Omental fat pad (tissue), 4 donors: Measurements from ENCODE around the gene PEDS1. TPM values are rescaled to one million over a fixed set of nuclear protein-coding genes. Genes with fewer than 3 reads are reported as not detected.
A peak's percentile ranks its signal among the peaks of the same experiment; 100 is the strongest.
"Not testable (repeated sequence)": the region's sequence is repeated elsewhere in the genome, so short reads cannot be mapped to it uniquely, and the experiment has no call there.

Experiments
- ATAC-seq: fragments of 150-250 bp; one replicate; pipeline ENCODE4 v1.9.1; 2016; ENCODE audit warnings: mild to moderate bottlenecking, moderate library complexity; ENCODE audit not compliant: low FRiP score
- DNase-seq: peaks from one replicate; pipeline ENCODE4 v3.0.0-alpha.2; 2019; ENCODE audit warnings: low spot score
- CTCF ChIP-seq, 3 donors: fragments of 450-650 bp; IDR thresholded peaks; one replicate each; pipeline ENCODE4 v1.5.1; 2016 to 2017; ENCODE audit warnings: antibody characterized with exemption in 3 of 3, mild to moderate bottlenecking in 3 of 3, moderate library complexity in 2 of 3
- total RNA-seq, 4 donors: library from RNA; depleted of rRNA; stranded (reverse); fragments of >200 nt; gene quantifications; one replicate each; pipeline ENCODE4 v1.1.0, GENCODE V29; 2016

PEDS1 gene
- total RNA-seq, result 10 to 100 TPM; 20.8 to 61.5 (median 29.0) TPM

GRCh38 chr20:50153500-50154377 is at the start of gene PEDS1:
Gene PEDS1, minus strand, starts transcription at chr20:50153723. Its CDS starts 86 bp downstream, at chr20:50153637.
- DNase-seq, result no peak
- ATAC-seq, result peak; percentile 95
- no peak for TF ChIP-seq CTCF (IDR thresholded peaks at IDR 0.05)

GRCh38 chr20:50202677-50203076 is 49.2 kb upstream of the PEDS1 start:
- ATAC-seq, result no peak
- DNase-seq, result no peak
- TF ChIP-seq CTCF (IDR thresholded peaks at IDR 0.05), result no peak

GRCh38 chr20:50201710-50202109 is 48.2 kb upstream of the PEDS1 start:
- not testable (repeated sequence) for ATAC-seq, DNase-seq

- TF ChIP-seq CTCF (IDR thresholded peaks at IDR 0.05), result no peak
- no peak for ATAC-seq
- no peak for DNase-seq
Observed at GRCh38 chr20:50200482-50201104, 47.1 kb upstream of the PEDS1 start.

GRCh38 chr20:50199703-50200102 is 46.2 kb upstream of the PEDS1 start:
- no peak for TF ChIP-seq CTCF (IDR thresholded peaks at IDR 0.05)
- ATAC-seq (no peak), DNase-seq (no peak)

GRCh38 chr20:50198716-50199115 is 45.2 kb upstream of the PEDS1 start:
- TF ChIP-seq CTCF (IDR thresholded peaks at IDR 0.05), result no peak
- no peak for ATAC-seq

GRCh38 chr20:50198180-50198666 is 44.7 kb upstream of the PEDS1 start:
- DNase-seq (no peak), ATAC-seq (no peak)

More at GRCh38 chr20:50198716-50199115, 45.2 kb upstream of the PEDS1 start:
- DNase-seq, result no peak

More at GRCh38 chr20:50198180-50198666, 44.7 kb upstream of the PEDS1 start:
- TF ChIP-seq CTCF (IDR thresholded peaks at IDR 0.05), result no peak
